HEK293T (cell line): ENCODE results near the gene ZBED4.

Source experiments
- CTCF ChIA-PET: fragments of 350-600 bp; formaldehyde crosslinking; extraction: SDS; loops from one replicate; lab custom pipeline; 2021; ENCODE audit warnings: antibody characterized with exemption, inconsistent platforms; lab: Yijun Ruan, JAX
- POLR2A ChIA-PET: fragments of 350-600 bp; formaldehyde crosslinking; extraction: SDS; loops from one replicate; lab custom pipeline; 2020; ENCODE audit warnings: antibody characterized with exemption, inconsistent platforms; lab: Yijun Ruan, JAX
- DNase-seq: peaks from one replicate; pipeline ENCODE4 v3.0.0; 2012; ENCODE audit warnings: mixed read lengths; ENCODE audit errors: extremely low spot score
- ARNT ChIP-seq: fragments of 450-650 bp; IDR thresholded peaks from 2 replicates; pipeline ENCODE4 v1.6.1; 2017; ENCODE audit warnings: mild to moderate bottlenecking
- BHLHE40 ChIP-seq: fragments of 450-650 bp; IDR thresholded peaks from 2 replicates; pipeline ENCODE4 v1.6.1; 2016; ENCODE audit warnings: mild to moderate bottlenecking, moderate library complexity, borderline replicate concordance
- CTBP1 ChIP-seq: fragments of 450-650 bp; IDR thresholded peaks from 2 replicates; pipeline ENCODE4 v1.6.1; 2016; ENCODE audit warnings: borderline replicate concordance
- ELF4 ChIP-seq: fragments of 450-650 bp; IDR thresholded peaks from 2 replicates; pipeline ENCODE4 v1.6.1; 2017; ENCODE audit warnings: antibody characterized with exemption
- FOXA1 ChIP-seq: fragments of 450-650 bp; IDR thresholded peaks from 2 replicates; pipeline ENCODE4 v1.6.1; 2016; ENCODE audit warnings: mild to moderate bottlenecking
- FOXK2 ChIP-seq: fragments of 450-650 bp; IDR thresholded peaks from 2 replicates; pipeline ENCODE4 v1.6.1; 2016; ENCODE audit warnings: mild to moderate bottlenecking
- FOXM1 ChIP-seq: fragments of 450-650 bp; IDR thresholded peaks from 2 replicates; pipeline ENCODE4 v1.6.1; 2017; ENCODE audit warnings: mild to moderate bottlenecking, borderline replicate concordance
- HDGF ChIP-seq: fragments of 450-650 bp; IDR thresholded peaks from 2 replicates; pipeline ENCODE4 v1.6.1; 2017; ENCODE audit warnings: antibody characterized with exemption, borderline replicate concordance
- L3MBTL2 ChIP-seq: fragments of 450-650 bp; conservative IDR thresholded peaks from 2 replicates; pipeline ENCODE4 v1.6.1; 2016; ENCODE audit warnings: mild to moderate bottlenecking
- LEF1 ChIP-seq: fragments of 450-650 bp; IDR thresholded peaks from 2 replicates; pipeline ENCODE4 v1.6.1; 2017; ENCODE audit warnings: mild to moderate bottlenecking, borderline replicate concordance
- NFRKB ChIP-seq: fragments of 450-650 bp; IDR thresholded peaks from 2 replicates; pipeline ENCODE4 v1.6.1; 2016; ENCODE audit warnings: mild to moderate bottlenecking, moderate library complexity
- PKNOX1 ChIP-seq: fragments of 450-650 bp; IDR thresholded peaks from 2 replicates; pipeline ENCODE4 v1.6.1; 2016
- SP1 ChIP-seq: fragments of 450-650 bp; IDR thresholded peaks from 2 replicates; pipeline ENCODE4 v1.6.1; 2017
- SUZ12 ChIP-seq: fragments of 450-650 bp; IDR thresholded peaks from 2 replicates; pipeline ENCODE4 v1.6.1; 2016; ENCODE audit warnings: mild to moderate bottlenecking
- TARDBP ChIP-seq: fragments of 450-650 bp; IDR thresholded peaks from 2 replicates; pipeline ENCODE4 v1.6.1; 2016
- ZNF384 ChIP-seq: fragments of 450-650 bp; IDR thresholded peaks from 2 replicates; pipeline ENCODE4 v1.6.1; 2016

The ZBED4 gene

GRCh38 chr22:49871482-49871881 is 17.8 kb downstream of the ZBED4 start:
- ChIA-PET CTCF (no interaction called here), POLR2A (no interaction called here)
- TF ChIP-seq ARNT = no peak
- TF ChIP-seq ZNF384 = no peak
- TF ChIP-seq HDGF = no peak
- TF ChIP-seq PKNOX1 = no peak
- TF ChIP-seq FOXK2 = no peak
- TF ChIP-seq LEF1 = no peak
- TF ChIP-seq L3MBTL2 = no peak
- no peak for TF ChIP-seq NFRKB
- TF ChIP-seq CTBP1 = no peak
- TF ChIP-seq FOXM1 = no peak
- TF ChIP-seq SP1 = no peak
- no peak for TF ChIP-seq FOXA1
- no peak for DNase-seq

GRCh38 chr22:49872347-49872746 is 18.7 kb downstream of the ZBED4 start:
- DNase-seq = no peak
- ChIA-PET POLR2A (no interaction called here), CTCF (interaction anchor here (0.7 kb wide), 1 partner anchor 257 kb away, joined by 3 read pairs; no protein-coding TSS in a partner anchor)
- no peak for TF ChIP-seq FOXA1
- TF ChIP-seq NFRKB = no peak

- DNase-seq = no peak
- POLR2A ChIA-PET = no interaction called here
- no peak for TF ChIP-seq CTBP1
- no peak for TF ChIP-seq L3MBTL2
- no peak for TF ChIP-seq FOXM1
- no peak for TF ChIP-seq SP1
- TF ChIP-seq SUZ12 = no peak
- TF ChIP-seq HDGF = no peak
- TF ChIP-seq PKNOX1 = no peak
- no peak for TF ChIP-seq FOXA1
- no peak for TF ChIP-seq ARNT
- no peak for TF ChIP-seq ZNF384
- no peak for TF ChIP-seq TARDBP
- no peak for TF ChIP-seq NFRKB
- no peak for TF ChIP-seq FOXK2
- no peak for TF ChIP-seq LEF1
- TF ChIP-seq ELF4 = no peak
- TF ChIP-seq BHLHE40 = no peak
- CTCF ChIA-PET = interaction anchor here (0.7 kb wide), 1 partner anchor 256 kb away, joined by 3 read pairs; no protein-coding TSS in a partner anchor
Measured at GRCh38 chr22:49873228-49873940, 19.7 kb downstream of the ZBED4 start.

- ChIA-PET CTCF (no interaction called here), POLR2A (no interaction called here)
- DNase-seq = no peak
- TF ChIP-seq TARDBP (no peak), SUZ12 (no peak), L3MBTL2 (no peak), FOXA1 (no peak), PKNOX1 (no peak), BHLHE40 (no peak), SP1 (no peak), ARNT (no peak), FOXM1 (no peak), ELF4 (no peak), FOXK2 (no peak)
Measured at GRCh38 chr22:49877642-49878041, 24.0 kb downstream of the ZBED4 start.

GRCh38 chr22:49878206-49878605 is 24.6 kb downstream of the ZBED4 start:
- TF ChIP-seq PKNOX1 (no peak), LEF1 (no peak), ARNT (no peak), NFRKB (no peak), CTBP1 (no peak), TARDBP (no peak), BHLHE40 (no peak), ELF4 (no peak), SP1 (no peak), ZNF384 (no peak), FOXK2 (no peak), FOXA1 (no peak), HDGF (no peak)
- ChIA-PET CTCF (no interaction called here), POLR2A (no interaction called here)
- DNase-seq = no peak

GRCh38 chr22:49879871-49880270 is 26.2 kb downstream of the ZBED4 start:
- TF ChIP-seq CTBP1 = no peak
- TF ChIP-seq SP1 = no peak
- no peak for TF ChIP-seq PKNOX1
- no peak for TF ChIP-seq ZNF384
- TF ChIP-seq L3MBTL2 = no peak
- TF ChIP-seq ELF4 = no peak
- TF ChIP-seq BHLHE40 = no peak
- no peak for TF ChIP-seq FOXM1
- TF ChIP-seq ARNT = no peak
- no peak for TF ChIP-seq NFRKB
- no peak for TF ChIP-seq SUZ12
- TF ChIP-seq FOXK2 = no peak
- TF ChIP-seq LEF1 = no peak
- no peak for TF ChIP-seq FOXA1
- no peak for DNase-seq
- ChIA-PET CTCF (no interaction called here), POLR2A (no interaction called here)
